HepG2 (cell line): Measurements from ENCODE around the gene PMFBP1. TPM values are rescaled to one million over a fixed set of nuclear protein-coding genes. Genes with fewer than 3 reads are reported as not detected.

Experiments
- CENPX ChIP-seq: sonication (generic); formaldehyde crosslinking; IDR thresholded peaks from 2 replicates; pipeline ENCODE4 v1.9.0; 2021; ENCODE audit warnings: mild to moderate bottlenecking, missing genetic modification reagents, moderate library complexity
- HNRNPL ChIP-seq: fragments of 200-400 bp; formaldehyde crosslinking; IDR thresholded peaks from 2 replicates; pipeline ENCODE4 v1.6.1; 2017; ENCODE audit warnings: mild to moderate bottlenecking, low read depth, low read length
- HNRNPLL ChIP-seq: fragments of 200-400 bp; formaldehyde crosslinking; IDR thresholded peaks from 2 replicates; pipeline ENCODE4 v1.6.1; 2017; ENCODE audit warnings: mild to moderate bottlenecking, low read depth, low read length; ENCODE audit not compliant: poor library complexity, severe bottlenecking
- KMT2A ChIP-seq: sonication (generic); formaldehyde crosslinking; IDR thresholded peaks from 2 replicates; pipeline ENCODE4 v1.4.0; 2020; ENCODE audit warnings: missing genetic modification reagents
- PAWR ChIP-seq: sonication (generic); formaldehyde crosslinking; IDR thresholded peaks from 2 replicates; pipeline ENCODE4 v1.4.0; 2020; ENCODE audit warnings: missing genetic modification reagents, mild to moderate bottlenecking, borderline replicate concordance
- SIX1 ChIP-seq: sonication (generic); formaldehyde crosslinking; IDR thresholded peaks from 2 replicates; pipeline ENCODE4 v1.4.0; 2020; ENCODE audit warnings: missing genetic modification reagents, borderline replicate concordance
- TBP ChIP-seq: sonication (generic); formaldehyde crosslinking; IDR thresholded peaks from 2 replicates; pipeline ENCODE4 v1.5.0; 2020; ENCODE audit warnings: missing genetic modification reagents
- ZBTB4 ChIP-seq: sonication (generic); formaldehyde crosslinking; IDR thresholded peaks from 2 replicates; pipeline ENCODE4 v1.4.0; 2020; ENCODE audit warnings: missing genetic modification reagents, mild to moderate bottlenecking, borderline replicate concordance
- ZFP36 ChIP-seq: fragments of 150-350 bp; IDR thresholded peaks from 2 replicates; pipeline ENCODE4 v1.6.1; 2018; ENCODE audit warnings: borderline replicate concordance, low read length, low read depth; ENCODE audit not compliant: partially characterized antibody
- ZHX2 ChIP-seq, 2 experiments: sonication (generic) in 1 of 2; formaldehyde crosslinking in 1 of 2; IDR thresholded peaks; 2 replicates each; pipeline versions ENCODE4 v1.6.1 to v1.9.0; 2014 to 2022; ENCODE audit warnings: antibody characterized with exemption in 1 of 2, borderline replicate concordance in 1 of 2, inconsistent platforms in 1 of 2, low read depth in 1 of 2, missing genetic modification reagents in 1 of 2
- ZNF225 ChIP-seq: sonication (generic); formaldehyde crosslinking; IDR thresholded peaks from 2 replicates; pipeline ENCODE4 v1.4.0; 2020; ENCODE audit warnings: mild to moderate bottlenecking, missing genetic modification reagents
- ZNF354B ChIP-seq: sonication (generic); formaldehyde crosslinking; IDR thresholded peaks from 2 replicates; pipeline ENCODE4 v1.8.0; 2022; ENCODE audit warnings: mild to moderate bottlenecking, missing genetic modification reagents
- ZNF446 ChIP-seq: sonication (generic); formaldehyde crosslinking; IDR thresholded peaks from 2 replicates; pipeline ENCODE4 v1.5.0; 2020; ENCODE audit warnings: mild to moderate bottlenecking, missing genetic modification reagents
- ZNF460 ChIP-seq: sonication (generic); formaldehyde crosslinking; IDR thresholded peaks from 2 replicates; pipeline ENCODE4 v1.5.1; 2020; ENCODE audit warnings: missing genetic modification reagents, mild to moderate bottlenecking, borderline replicate concordance
- ZNF674 ChIP-seq: sonication (generic); formaldehyde crosslinking; IDR thresholded peaks from 2 replicates; pipeline ENCODE4 v1.5.0; 2020; ENCODE audit warnings: low read depth, mild to moderate bottlenecking, missing genetic modification reagents
- ZSCAN31 ChIP-seq: sonication (generic); formaldehyde crosslinking; IDR thresholded peaks from 2 replicates; pipeline ENCODE4 v1.5.0; 2020; ENCODE audit warnings: low read depth, mild to moderate bottlenecking, missing genetic modification reagents
- ZSCAN5A ChIP-seq: sonication (generic); formaldehyde crosslinking; IDR thresholded peaks from 2 replicates; pipeline ENCODE4 v1.8.0; 2022; ENCODE audit warnings: mild to moderate bottlenecking, missing genetic modification reagents, borderline replicate concordance
- polyA plus RNA-seq, 8 experiments: library from polyadenylated mRNA; depleted of rRNA in 3 of 8; stranded (reverse) in 7 of 8; unstranded in 1 of 8; fragments of >200 nt; fragmentation: Illumina TruSeq in 4 of 8; extraction: Trizol in 4 of 8; gene quantifications; 2 replicates each; pipeline versions ENCODE4 v1.2.1 to v1.2.3, GENCODE V29; 2011 to 2016; ENCODE audit warnings: low read depth in 4 of 8, missing spikeins in 1 of 8, mixed read lengths in 1 of 8; ENCODE audit not compliant: insufficient read depth in 1 of 8
- total RNA-seq, 5 experiments: library from RNA; depleted of rRNA; stranded (reverse); fragments of >200 nt; fragmentation: Illumina TruSeq; extraction: Trizol; gene quantifications; 2 replicates each; pipeline ENCODE4 v1.2.3, GENCODE V29; 2016; ENCODE audit warnings: low read depth in 1 of 5

PMFBP1 gene
- total and polyA plus RNA-seq, 2 of the 13 experiments (the other 11 are each of a cell fraction or from before 2014, with no cell fraction given): 1.9 to 3.8 TPM

DNA sequence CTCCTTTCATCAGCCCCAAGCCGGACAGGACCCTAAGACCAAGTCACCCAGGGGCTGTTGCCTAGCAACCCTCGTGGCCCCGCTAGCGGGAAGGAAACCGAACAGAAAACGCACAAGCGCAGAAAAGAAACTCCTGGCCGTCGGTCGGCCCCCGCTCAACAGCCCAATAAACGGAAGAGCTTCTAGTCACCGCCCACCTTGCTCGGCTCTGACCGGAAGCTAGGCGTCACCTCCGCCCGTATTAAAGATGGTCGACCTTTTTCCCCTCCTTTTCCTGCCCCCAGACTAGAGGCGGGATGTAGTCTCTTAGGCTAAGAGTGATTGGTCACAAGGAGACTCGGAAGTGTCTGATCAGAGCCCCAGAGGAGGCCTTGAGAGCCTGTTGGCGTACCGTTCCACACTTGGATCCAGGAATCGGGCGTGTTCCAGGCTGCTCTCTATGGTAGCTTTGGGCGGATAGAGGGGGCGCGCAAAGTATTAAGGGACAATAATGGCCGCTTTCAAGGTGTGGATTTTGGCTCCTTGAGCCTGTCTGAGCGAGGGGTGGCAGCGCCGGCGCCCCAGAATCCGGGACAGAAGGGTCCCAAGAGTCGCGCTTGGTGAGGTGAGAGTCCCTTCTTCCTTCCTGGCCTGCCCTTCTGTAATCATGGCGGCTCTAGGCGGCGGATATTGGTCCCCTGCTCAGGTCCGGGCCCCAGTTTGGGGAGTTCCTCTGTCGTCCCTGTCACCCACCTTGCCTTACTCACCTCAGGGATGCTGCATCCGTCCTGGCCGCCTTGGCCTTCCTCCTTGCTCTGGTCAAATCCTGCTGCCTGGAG is 78.3 kb downstream of the PMFBP1 start, which contains the start of the genes DHX38 and TXNL4B (continued):
- TF ChIP-seq SIX1 (peak; percentile 65; the same call in 1 of the 2 replicates), ZBTB4 (CRISPR knock-in tag) (peak; percentile 86; the same call in 1 of the 2 replicates), ZSCAN5A (peak; percentile 83; the same call in 1 of the 2 replicates), ZSCAN31 (peak; percentile 37; the same call in 1 of the 2 replicates), ZNF225 (CRISPR knock-in tag) (peak; percentile 47; the same call in 1 of the 2 replicates), ZHX2 (IDR thresholded peaks at IDR 0.05; ENCODE audit: low read depth) (peak; percentile 96), ZHX2 (CRISPR knock-in tag; IDR thresholded peaks at IDR 0.05; ENCODE audit: borderline replicate concordance) (peak; percentile 20; the same call in 1 of the 2 replicates), ZNF460 (CRISPR knock-in tag) (no peak; the same call in 1 of the 2 replicates), TBP (CRISPR knock-in tag) (no peak), ZNF674 (no peak; the same call in 1 of the 2 replicates), CENPX (CRISPR knock-in tag) (no peak), HNRNPLL (peak; percentile 70), ZFP36 (no peak), PAWR (CRISPR knock-in tag) (no peak), ZNF446 (CRISPR knock-in tag) (no peak), KMT2A (CRISPR knock-in tag) (no peak; the same call in 1 of the 2 replicates), HNRNPL (0 out of 2 replicates have a peak, but pooled peaks have one; percentile 14), ZNF354B (0 out of 2 replicates have a peak, but pooled peaks have one; percentile 23)
